Panc1 (cell line): Measurements from ENCODE around the gene MYO1B. TPM values are rescaled to one million over a fixed set of nuclear protein-coding genes. Genes with fewer than 3 reads are reported as not detected.

Experiments used
- ATAC-seq: fragments of 200-7000 bp; cut with Tn5 transposase; 2 replicates; pipeline ENCODE4 v1.9.1; 2020; ENCODE audit warnings: mild to moderate bottlenecking, moderate library complexity
- BruUV-seq: library from RNA; stranded (reverse); fragments of 400-500 nt; replicated peaks from 2 replicates; lab custom pipeline; 2021; lab: Mats Ljungman, UMichigan
- CTCF ChIA-PET: fragments of 300-600 bp; sonication (Branson Sonifier 250); formaldehyde crosslinking; loops from one replicate; lab custom pipeline; 2022; ENCODE audit warnings: antibody characterized with exemption; lab: Charles Lee
- POLR2A ChIA-PET: fragments of 300-600 bp; sonication (Branson Sonifier 250); formaldehyde crosslinking; loops from one replicate; lab custom pipeline; 2022; ENCODE audit warnings: antibody characterized with exemption; lab: Charles Lee
- DNase-seq: peaks from one replicate; pipeline ENCODE4 v3.0.0-alpha.2; 2010; ENCODE audit warnings: low read depth, low spot score
- H3K27ac ChIP-seq: 2 replicates; pipeline ENCODE4 v1.5.1; 2011; ENCODE audit warnings: mild to moderate bottlenecking, low read length, inconsistent platforms
- H3K27me3 ChIP-seq: fragments of 200-500 bp; sonication (Bioruptor generic); 2 replicates; pipeline ENCODE4 v1.6.0; 2014; ENCODE audit warnings: low read length, inconsistent platforms; ENCODE audit not compliant: control insufficient read depth, insufficient read depth
- H3K36me3 ChIP-seq: fragments of 200-500 bp; sonication (Bioruptor generic); 2 replicates; pipeline ENCODE4 v1.5.1; 2014; ENCODE audit warnings: inconsistent platforms, mild to moderate bottlenecking, low read length, moderate library complexity; ENCODE audit not compliant: control insufficient read depth, insufficient read depth
- H3K4me1 ChIP-seq: 2 replicates; pipeline ENCODE4 v1.5.1; 2011; ENCODE audit warnings: inconsistent platforms, mild to moderate bottlenecking, low read length, moderate library complexity; ENCODE audit not compliant: control insufficient read depth, insufficient read depth
- H3K4me3 ChIP-seq, 2 experiments: 2 replicates each; pipeline ENCODE4 v1.5.1; 2011 to 2012; ENCODE audit warnings: low read depth in 2 of 2, low read length in 2 of 2, mild to moderate bottlenecking in 2 of 2, inconsistent platforms in 1 of 2, moderate library complexity in 1 of 2
- H3K9me3 ChIP-seq: fragments of 200-500 bp; sonication (Bioruptor generic); 2 replicates; pipeline ENCODE4 v1.5.1; 2014; ENCODE audit warnings: low read depth, mild to moderate bottlenecking, inconsistent platforms, low read length, moderate library complexity; ENCODE audit not compliant: control insufficient read depth, insufficient read depth
- POLR2AphosphoS5 ChIP-seq: IDR thresholded peaks from 2 replicates; pipeline ENCODE4 v1.6.1; 2012; ENCODE audit warnings: mild to moderate bottlenecking, low read depth, low read length, moderate library complexity
- SIN3A ChIP-seq: IDR thresholded peaks from 2 replicates; pipeline ENCODE4 v1.6.1; 2012; ENCODE audit warnings: low read depth, mild to moderate bottlenecking, low read length, moderate library complexity, borderline replicate concordance; ENCODE audit not compliant: insufficient read depth
- TCF7L2 ChIP-seq: IDR thresholded peaks from 2 replicates; pipeline ENCODE4 v1.6.1; 2011; ENCODE audit warnings: mild to moderate bottlenecking, low read depth, low read length, inconsistent platforms
- in situ Hi-C: cut with HindIII; loops from 2 replicates; pipeline ENCODE4 v1.10.0; 2016; ENCODE audit warnings: low sequenced_read_pairs, low pct_unique_long_range_greater_than_20kb
- intact Hi-C: fragments of 100-400 bp; cut with micrococcal nuclease; formaldehyde crosslinking; loops from one replicate; pipeline ENCODE4 v1.10.0; 2022; ENCODE audit not compliant: unreplicated experiment
- total RNA-seq: library from RNA; stranded (reverse); gene quantifications from one replicate; pipeline ENCODE4 v1.2.1, GENCODE V29; 2021; ENCODE audit not compliant: unreplicated experiment
- TF ChIP-seq, protein P1 (sequence below): fragments of 450-650 bp; IDR thresholded peaks from 2 replicates; pipeline ENCODE4 v1.5.1; 2017; ENCODE audit warnings: mild to moderate bottlenecking
- TF ChIP-seq, protein P2 (sequence below), 2 experiments: IDR thresholded peaks; 2 replicates each; pipeline ENCODE4 v1.6.1; 2011 to 2012; ENCODE audit warnings: low read depth in 2 of 2, control low read depth in 1 of 2, low read length in 1 of 2, mild to moderate bottlenecking in 1 of 2, moderate library complexity in 1 of 2; ENCODE audit not compliant: insufficient read depth in 1 of 2

Gene MYO1B
- total RNA-seq, 1 experiment from 2014 or later = 51.5 TPM

DNA sequence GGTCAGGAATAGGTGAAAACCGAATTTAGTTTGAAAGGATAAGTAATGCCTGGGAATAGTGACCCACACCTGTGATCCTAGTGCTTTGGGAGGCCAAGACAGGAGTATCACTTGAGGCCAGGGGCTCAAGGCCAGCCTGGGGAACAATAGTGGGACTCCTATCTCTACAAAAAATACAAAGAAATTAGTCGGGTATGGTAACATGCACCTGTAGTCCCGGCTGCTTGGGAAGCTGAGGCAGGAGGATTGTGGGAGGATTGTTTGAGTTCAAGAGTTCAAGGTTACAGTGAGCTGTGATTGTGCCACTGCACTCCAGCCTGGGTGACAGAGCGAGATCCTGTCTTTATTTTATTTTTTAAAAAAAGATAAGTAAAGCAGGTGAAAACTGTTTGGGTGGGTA lies 3.8 kb upstream of the MYO1B start:
- TF ChIP-seq, protein P1, sequence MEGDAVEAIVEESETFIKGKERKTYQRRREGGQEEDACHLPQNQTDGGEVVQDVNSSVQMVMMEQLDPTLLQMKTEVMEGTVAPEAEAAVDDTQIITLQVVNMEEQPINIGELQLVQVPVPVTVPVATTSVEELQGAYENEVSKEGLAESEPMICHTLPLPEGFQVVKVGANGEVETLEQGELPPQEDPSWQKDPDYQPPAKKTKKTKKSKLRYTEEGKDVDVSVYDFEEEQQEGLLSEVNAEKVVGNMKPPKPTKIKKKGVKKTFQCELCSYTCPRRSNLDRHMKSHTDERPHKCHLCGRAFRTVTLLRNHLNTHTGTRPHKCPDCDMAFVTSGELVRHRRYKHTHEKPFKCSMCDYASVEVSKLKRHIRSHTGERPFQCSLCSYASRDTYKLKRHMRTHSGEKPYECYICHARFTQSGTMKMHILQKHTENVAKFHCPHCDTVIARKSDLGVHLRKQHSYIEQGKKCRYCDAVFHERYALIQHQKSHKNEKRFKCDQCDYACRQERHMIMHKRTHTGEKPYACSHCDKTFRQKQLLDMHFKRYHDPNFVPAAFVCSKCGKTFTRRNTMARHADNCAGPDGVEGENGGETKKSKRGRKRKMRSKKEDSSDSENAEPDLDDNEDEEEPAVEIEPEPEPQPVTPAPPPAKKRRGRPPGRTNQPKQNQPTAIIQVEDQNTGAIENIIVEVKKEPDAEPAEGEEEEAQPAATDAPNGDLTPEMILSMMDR = no peak
- TF ChIP-seq, protein P2, sequence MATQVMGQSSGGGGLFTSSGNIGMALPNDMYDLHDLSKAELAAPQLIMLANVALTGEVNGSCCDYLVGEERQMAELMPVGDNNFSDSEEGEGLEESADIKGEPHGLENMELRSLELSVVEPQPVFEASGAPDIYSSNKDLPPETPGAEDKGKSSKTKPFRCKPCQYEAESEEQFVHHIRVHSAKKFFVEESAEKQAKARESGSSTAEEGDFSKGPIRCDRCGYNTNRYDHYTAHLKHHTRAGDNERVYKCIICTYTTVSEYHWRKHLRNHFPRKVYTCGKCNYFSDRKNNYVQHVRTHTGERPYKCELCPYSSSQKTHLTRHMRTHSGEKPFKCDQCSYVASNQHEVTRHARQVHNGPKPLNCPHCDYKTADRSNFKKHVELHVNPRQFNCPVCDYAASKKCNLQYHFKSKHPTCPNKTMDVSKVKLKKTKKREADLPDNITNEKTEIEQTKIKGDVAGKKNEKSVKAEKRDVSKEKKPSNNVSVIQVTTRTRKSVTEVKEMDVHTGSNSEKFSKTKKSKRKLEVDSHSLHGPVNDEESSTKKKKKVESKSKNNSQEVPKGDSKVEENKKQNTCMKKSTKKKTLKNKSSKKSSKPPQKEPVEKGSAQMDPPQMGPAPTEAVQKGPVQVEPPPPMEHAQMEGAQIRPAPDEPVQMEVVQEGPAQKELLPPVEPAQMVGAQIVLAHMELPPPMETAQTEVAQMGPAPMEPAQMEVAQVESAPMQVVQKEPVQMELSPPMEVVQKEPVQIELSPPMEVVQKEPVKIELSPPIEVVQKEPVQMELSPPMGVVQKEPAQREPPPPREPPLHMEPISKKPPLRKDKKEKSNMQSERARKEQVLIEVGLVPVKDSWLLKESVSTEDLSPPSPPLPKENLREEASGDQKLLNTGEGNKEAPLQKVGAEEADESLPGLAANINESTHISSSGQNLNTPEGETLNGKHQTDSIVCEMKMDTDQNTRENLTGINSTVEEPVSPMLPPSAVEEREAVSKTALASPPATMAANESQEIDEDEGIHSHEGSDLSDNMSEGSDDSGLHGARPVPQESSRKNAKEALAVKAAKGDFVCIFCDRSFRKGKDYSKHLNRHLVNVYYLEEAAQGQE (IDR thresholded peaks at IDR 0.05; ENCODE audit: insufficient read depth in 1 of 2, low read depth in 2 of 2, low read length in 1 of 2) = no peak
- TF ChIP-seq POLR2AphosphoS5 (no peak), SIN3A (no peak), TCF7L2 (no peak)
- POLR2A ChIA-PET = no interaction called here
- DNase-seq (no peak), ATAC-seq (no peak)
- in situ Hi-C loops (no loop called here), intact Hi-C loops (no loop called here)
- no TSS peak for BruUV-seq
- Histone ChIP-seq H3K4me3 (no peak overlapping the region), H3K27ac (no peak overlapping the region), H3K4me1 (peaks cover 4% of the 10 kb centered on the region; the same call in 1 of the 2 replicates), H3K27me3 (no peaks in the 10 kb centered on the region), H3K36me3 (peaks cover 2% of the 10 kb centered on the region; the same call in 1 of the 2 replicates), H3K9me3 (no peaks in the 10 kb centered on the region)
- CTCF ChIA-PET = no interaction called here

DNA sequence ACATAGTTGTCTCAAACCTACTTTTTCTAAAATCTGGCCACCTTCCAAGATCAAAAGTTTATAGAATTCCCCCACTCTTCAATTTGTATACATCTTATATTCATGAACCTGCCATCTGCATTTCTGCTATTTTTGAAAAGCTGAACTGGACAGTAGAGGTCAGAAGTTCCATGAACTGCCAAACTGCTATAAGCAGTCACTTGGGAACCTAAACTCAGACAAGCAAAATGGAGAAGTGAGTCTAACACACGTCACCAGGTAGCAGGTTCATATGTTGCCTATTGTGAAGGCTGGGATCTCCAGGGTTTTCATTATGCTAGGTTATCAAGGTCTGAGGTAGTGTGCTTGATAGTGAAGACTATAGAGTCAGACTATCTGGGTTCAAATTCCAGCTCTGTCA lies 2.0 kb upstream of the MYO1B start:
- Histone ChIP-seq H3K4me1 (peaks cover 19% of the 10 kb centered on the region), H3K27ac (no peak overlapping the region), H3K27me3 (no peaks in the 10 kb centered on the region), H3K9me3 (no peaks in the 10 kb centered on the region), H3K36me3 (peaks cover 2% of the 10 kb centered on the region; the same call in 1 of the 2 replicates), H3K4me3 (no peak overlapping the region)
- DNase-seq (no peak), ATAC-seq (no peak)
- POLR2A ChIA-PET = no interaction called here
- intact Hi-C loops = no loop called here
- no TSS peak for BruUV-seq
- in situ Hi-C loops = no loop called here
- CTCF ChIA-PET = no interaction called here
- TF ChIP-seq, protein P2 (IDR thresholded peaks at IDR 0.05; ENCODE audit: insufficient read depth in 1 of 2, low read depth in 2 of 2, low read length in 1 of 2) = no peak
- TF ChIP-seq, protein P1 = no peak
- no peak for TF ChIP-seq SIN3A
- no peak for TF ChIP-seq TCF7L2
- no peak for TF ChIP-seq POLR2AphosphoS5
